Skeletal muscle tissue (tissue), 4 donors: Measurements from ENCODE around the gene FAM184A. TPM values are rescaled to one million over a fixed set of nuclear protein-coding genes. Genes with fewer than 3 reads are reported as not detected.

ENCODE experiments used
- H3K27ac ChIP-seq: one replicate; pipeline ENCODE4 v1.7.0; 2013; ENCODE audit warnings: mild to moderate bottlenecking, low read depth, low read length, inconsistent platforms
- H3K27me3 ChIP-seq, 3 donors: one replicate each; pipeline ENCODE4 v1.7.0; 2013; ENCODE audit warnings: low read length in 3 of 3; ENCODE audit not compliant: control insufficient read depth in 3 of 3, insufficient read depth in 3 of 3
- H3K36me3 ChIP-seq, 3 donors: one replicate each; pipeline ENCODE4 v1.7.0; 2013; ENCODE audit warnings: low read length in 3 of 3; ENCODE audit not compliant: control insufficient read depth in 3 of 3, insufficient read depth in 3 of 3
- H3K4me1 ChIP-seq, 3 donors: one replicate each; pipeline ENCODE4 v1.7.0; 2013; ENCODE audit warnings: low read length in 3 of 3, mild to moderate bottlenecking in 3 of 3; ENCODE audit not compliant: control insufficient read depth in 3 of 3, insufficient read depth in 3 of 3
- H3K4me3 ChIP-seq, 3 donors: one replicate each; pipeline ENCODE4 v1.7.0; 2013; ENCODE audit warnings: low read length in 3 of 3
- H3K9ac ChIP-seq, 3 donors: one replicate each; pipeline ENCODE4 v1.7.0; 2013; ENCODE audit warnings: low read length in 3 of 3, mild to moderate bottlenecking in 3 of 3, moderate library complexity in 2 of 3, low read depth in 1 of 3
- H3K9me3 ChIP-seq, 3 donors: one replicate each; pipeline ENCODE4 v1.7.0; 2013; ENCODE audit warnings: low read length in 3 of 3; ENCODE audit not compliant: control insufficient read depth in 3 of 3
- total RNA-seq: library from RNA; depleted of rRNA; stranded (reverse); fragments of >200 nt; gene quantifications from one replicate; pipeline ENCODE4 v1.2.3, GENCODE V29; 2014
- donor health status: Osteomylitis.

Gene FAM184A
- total RNA-seq, 1 donor from 2014 or later: 10.4 TPM

GRCh38 chr6:119116712-119117281 lies 38.3 kb upstream of the FAM184A start:
- Histone ChIP-seq H3K9ac (no peak overlapping the region), H3K27me3 (no peaks in the 10 kb centered on the region), H3K4me1 (no peaks in the 10 kb centered on the region), H3K27ac (no peak overlapping the region), H3K4me3 (no peak overlapping the region), H3K9me3 (no peaks in the 10 kb centered on the region), H3K36me3 (no peaks in the 10 kb centered on the region)

GRCh38 chr6:119113961-119114360 lies 35.5 kb upstream of the FAM184A start:
- Histone ChIP-seq H3K4me1 (no peaks in the 10 kb centered on the region), H3K9ac (no peak overlapping the region), H3K36me3 (no peaks in the 10 kb centered on the region), H3K9me3 (no peaks in the 10 kb centered on the region), H3K27ac (no peak overlapping the region), H3K27me3 (no peaks in the 10 kb centered on the region), H3K4me3 (no peak overlapping the region)

- no peaks in the 10 kb centered on the region for H3K36me3 ChIP-seq
- no peak overlapping the region for H3K9ac ChIP-seq
- H3K27me3 ChIP-seq: no peaks in the 10 kb centered on the region
- no peaks in the 10 kb centered on the region for H3K4me1 ChIP-seq
- no peak overlapping the region for H3K4me3 ChIP-seq
- H3K9me3 ChIP-seq: no peaks in the 10 kb centered on the region
- no peak overlapping the region for H3K27ac ChIP-seq
Observed at GRCh38 chr6:119112812-119113530, 34.5 kb upstream of the FAM184A start.

GRCh38 chr6:119110601-119111548 lies 32.4 kb upstream of the FAM184A start:
- no peaks in the 10 kb centered on the region for H3K36me3 ChIP-seq
- H3K4me3 ChIP-seq: no peak overlapping the region

GRCh38 chr6:119109654-119110325 lies 31.3 kb upstream of the FAM184A start:
- H3K36me3 ChIP-seq: no peaks in the 10 kb centered on the region
- no peak overlapping the region for H3K4me3 ChIP-seq
- H3K4me1 ChIP-seq: no peaks in the 10 kb centered on the region
- H3K27ac ChIP-seq: no peak overlapping the region
- no peak overlapping the region for H3K9ac ChIP-seq
- H3K9me3 ChIP-seq: no peaks in the 10 kb centered on the region
- H3K27me3 ChIP-seq: no peaks in the 10 kb centered on the region

More at GRCh38 chr6:119110601-119111548, 32.4 kb upstream of the FAM184A start:
- Histone ChIP-seq H3K27me3 (no peaks in the 10 kb centered on the region), H3K4me1 (no peaks in the 10 kb centered on the region), H3K9me3 (no peaks in the 10 kb centered on the region), H3K27ac (no peak overlapping the region), H3K9ac (no peak overlapping the region)

- Histone ChIP-seq H3K36me3 (no peaks in the 10 kb centered on the region), H3K27ac (no peak overlapping the region), H3K27me3 (no peaks in the 10 kb centered on the region)
Observed at GRCh38 chr6:119108076-119108475, 29.6 kb upstream of the FAM184A start.

GRCh38 chr6:119105282-119105681 lies 26.8 kb upstream of the FAM184A start:
- Histone ChIP-seq H3K4me3 (no peak overlapping the region), H3K36me3 (no peaks in the 10 kb centered on the region), H3K4me1 (no peaks in the 10 kb centered on the region), H3K27me3 (no peaks in the 10 kb centered on the region), H3K27ac (no peak overlapping the region), H3K9ac (no peak overlapping the region), H3K9me3 (no peaks in the 10 kb centered on the region)

More at GRCh38 chr6:119108076-119108475, 29.6 kb upstream of the FAM184A start:
- H3K9me3 ChIP-seq: no peaks in the 10 kb centered on the region
- no peak overlapping the region for H3K4me3 ChIP-seq
- H3K4me1 ChIP-seq: no peaks in the 10 kb centered on the region
- no peak overlapping the region for H3K9ac ChIP-seq

GRCh38 chr6:119102901-119103300 lies 24.4 kb upstream of the FAM184A start:
- Histone ChIP-seq H3K27me3 (no peaks in the 10 kb centered on the region), H3K27ac (no peak overlapping the region), H3K9me3 (no peaks in the 10 kb centered on the region), H3K4me3 (no peak overlapping the region), H3K36me3 (no peaks in the 10 kb centered on the region), H3K4me1 (no peaks in the 10 kb centered on the region), H3K9ac (no peak overlapping the region)

- Histone ChIP-seq H3K4me1 (peaks cover 0 to 2% (median 0%) of the 10 kb centered on the region in 3 donors), H3K9ac (no peak overlapping the region), H3K4me3 (no peak overlapping the region), H3K36me3 (no peaks in the 10 kb centered on the region), H3K27me3 (no peaks in the 10 kb centered on the region), H3K9me3 (no peaks in the 10 kb centered on the region), H3K27ac (no peak overlapping the region)
Observed at GRCh38 chr6:119100115-119100514, 21.7 kb upstream of the FAM184A start.
